Gastrocnemius medialis (tissue), 4 donors: ENCODE results near the gene CMTM6. TPM values are rescaled to one million over a fixed set of nuclear protein-coding genes. Genes with fewer than 3 reads are reported as not detected.

Experiments used
- ATAC-seq, 2 donors: fragments of 150-250 bp; one replicate each; pipeline ENCODE4 v1.9.1; 2016
- DNase-seq, 2 donors: peaks; one replicate each; pipeline ENCODE4 v3.0.0-alpha.2; 2019
- H3K27ac ChIP-seq, 4 donors: fragments of 200-600 bp; sonication (generic); 1 replicate in 1 of 4; 2 replicates in 3 of 4; pipeline ENCODE4 v1.5.1; 2016 to 2018; ENCODE audit warnings: mild to moderate bottlenecking in 2 of 4, moderate library complexity in 1 of 4
- H3K27me3 ChIP-seq, 3 donors: fragments of 200-600 bp; sonication (generic) in 2 of 3; 1 replicate in 1 of 3; 2 replicates in 2 of 3; pipeline versions ENCODE4 v1.5.1 to v1.6.0; 2016 to 2019; ENCODE audit warnings: mild to moderate bottlenecking in 1 of 3, moderate library complexity in 1 of 3
- H3K36me3 ChIP-seq, 2 donors: fragments of 200-600 bp; sonication (generic) in 1 of 2; one replicate each; pipeline ENCODE4 v1.5.1; 2017 to 2018
- H3K4me1 ChIP-seq, 2 donors: fragments of 200-600 bp; sonication (generic) in 1 of 2; one replicate each; pipeline ENCODE4 v1.5.1; 2016 to 2017; ENCODE audit warnings: mild to moderate bottlenecking in 2 of 2
- H3K4me3 ChIP-seq, 4 donors: fragments of 200-600 bp; sonication (generic) in 3 of 4; 1 replicate in 1 of 4; 2 replicates in 3 of 4; pipeline ENCODE4 v1.5.1; 2016 to 2019; ENCODE audit warnings: mild to moderate bottlenecking in 2 of 4
- H3K9me3 ChIP-seq, 3 donors: fragments of 200-600 bp; sonication (generic) in 2 of 3; 1 replicate in 1 of 3; 2 replicates in 2 of 3; pipeline ENCODE4 v1.5.1; 2016 to 2019
- CTCF ChIP-seq, 5 experiments: fragments of 450-650 bp in 3 of 5; fragments of 200-600 bp in 2 of 5; sonication (generic) in 2 of 5; IDR thresholded peaks in 4 of 5; conservative IDR thresholded peaks in 1 of 5; 1 replicate in 4 of 5; 2 replicates in 1 of 5; pipeline ENCODE4 v1.5.1; 2016 to 2019; ENCODE audit warnings: antibody characterized with exemption in 5 of 5, mild to moderate bottlenecking in 3 of 5, moderate library complexity in 3 of 5
- POLR2A ChIP-seq, 2 donors: fragments of 450-650 bp; IDR thresholded peaks; one replicate each; pipeline ENCODE4 v1.6.1; 2017; ENCODE audit warnings: antibody characterized with exemption in 2 of 2, mild to moderate bottlenecking in 2 of 2, moderate library complexity in 2 of 2
- in situ Hi-C, 4 donors: fragments of 200-750 bp; cut with MboI; loops; one replicate each; pipeline versions ENCODE4 v1.15.0 to v1.8.0; 2017; ENCODE audit warnings: low sequenced_read_pairs in 4 of 4
- intact Hi-C: fragments of 100-400 bp; cut with DNase I; formaldehyde crosslinking; loops from one replicate; pipeline ENCODE4 v1.15.1; 2023; ENCODE audit warnings: low total_unique reads
- total RNA-seq, 4 donors: library from RNA; depleted of rRNA; stranded (reverse); fragments of >200 nt; gene quantifications; one replicate each; pipeline versions ENCODE4 v1.1.0 to v1.2.3, GENCODE V29; 2016

CMTM6 gene
- total RNA-seq, 4 donors from 2014 or later, result 3.7 to 8.8 (median 7.3) TPM

- ATAC-seq (no peak), DNase-seq (no peak)
- Histone ChIP-seq H3K36me3 (no peaks in the 10 kb centered on the region), H3K27ac (no peak overlapping the region), H3K9me3 (no peaks in the 10 kb centered on the region), H3K27me3 (no peaks in the 10 kb centered on the region), H3K4me3 (no peak overlapping the region), H3K4me1 (no peaks in the 10 kb centered on the region)
- intact Hi-C loops (no loop called here), in situ Hi-C loops (no loop called here)
- TF ChIP-seq CTCF (IDR thresholded peaks at IDR 0.05 in 4 of 5, conservative IDR thresholded peaks at IDR 0.05 in 1 of 5), result no peak
- TF ChIP-seq POLR2A (IDR thresholded peaks at IDR 0.05), result no peak
Observed at GRCh38 chr3:32455609-32456428, 46.8 kb downstream of the CMTM6 start.

GRCh38 chr3:32454731-32455608 lies 47.7 kb downstream of the CMTM6 start:
- no peaks in the 10 kb centered on the region for H3K4me1 ChIP-seq
- DNase-seq, result no peak
- H3K36me3 ChIP-seq, result no peaks in the 10 kb centered on the region
- in situ Hi-C loops (no loop called here), intact Hi-C loops (no loop called here)
- H3K9me3 ChIP-seq, result no peaks in the 10 kb centered on the region
- ATAC-seq, result no peak
- H3K27ac ChIP-seq, result no peak overlapping the region
- TF ChIP-seq CTCF (IDR thresholded peaks at IDR 0.05 in 4 of 5, conservative IDR thresholded peaks at IDR 0.05 in 1 of 5), result no peak
- H3K4me3 ChIP-seq, result no peak overlapping the region
- H3K27me3 ChIP-seq, result no peaks in the 10 kb centered on the region

GRCh38 chr3:32454111-32454510 lies 48.5 kb downstream of the CMTM6 start:
- ATAC-seq (no peak), DNase-seq (no peak)
- no peaks in the 10 kb centered on the region for H3K4me1 ChIP-seq
- TF ChIP-seq POLR2A (IDR thresholded peaks at IDR 0.05) (no peak), CTCF (IDR thresholded peaks at IDR 0.05 in 4 of 5, conservative IDR thresholded peaks at IDR 0.05 in 1 of 5) (no peak)
- no peak overlapping the region for H3K4me3 ChIP-seq
- in situ Hi-C loops, result no loop called here
- intact Hi-C loops, result no loop called here
- no peaks in the 10 kb centered on the region for H3K9me3 ChIP-seq
- H3K27ac ChIP-seq, result no peak overlapping the region
- H3K27me3 ChIP-seq, result no peaks in the 10 kb centered on the region
- no peaks in the 10 kb centered on the region for H3K36me3 ChIP-seq

- Histone ChIP-seq H3K27ac (no peak overlapping the region), H3K4me1 (no peaks in the 10 kb centered on the region), H3K36me3 (no peaks in the 10 kb centered on the region), H3K27me3 (no peaks in the 10 kb centered on the region), H3K4me3 (no peak overlapping the region), H3K9me3 (no peaks in the 10 kb centered on the region)
- ATAC-seq, result no peak
- intact Hi-C loops (no loop called here), in situ Hi-C loops (no loop called here)
- no peak for TF ChIP-seq POLR2A (IDR thresholded peaks at IDR 0.05)
- TF ChIP-seq CTCF (IDR thresholded peaks at IDR 0.05 in 4 of 5, conservative IDR thresholded peaks at IDR 0.05 in 1 of 5), result no peak
- DNase-seq, result no peak
Observed at GRCh38 chr3:32453346-32453745, 49.3 kb downstream of the CMTM6 start.
